Left ventricle myocardium superior (tissue), 1 donor: ENCODE measurements around the gene DSTYK. TPM values are rescaled to one million over a fixed set of nuclear protein-coding genes. Genes with fewer than 3 reads are reported as not detected.
A peak's percentile ranks its signal among the peaks of the same experiment; 100 is the strongest.
"Not testable (repeated sequence)": the region's sequence is repeated elsewhere in the genome, so short reads cannot be mapped to it uniquely, and the experiment has no call there.

Source experiments
- ATAC-seq: fragments of 200-7000 bp; cut with Tn5 transposase; one replicate; pipeline ENCODE4 v1.9.1; 2020; ENCODE audit warnings: mild to moderate bottlenecking, moderate library complexity
- DNase-seq: peaks from one replicate; pipeline ENCODE4 v3.0.0-alpha.2; 2020
- intact Hi-C: fragments of 100-400 bp; cut with micrococcal nuclease; formaldehyde crosslinking; loops from one replicate; pipeline ENCODE4 v1.11.0; 2022
- total RNA-seq: library from RNA; stranded (reverse); fragmentation: NEBNext Ultra II Directional; extraction: Animal tissue kit (Norgen Biotek cat#: 25700); gene quantifications from one replicate; pipeline ENCODE4 v1.2.1, GENCODE V29; 2021
- donor health status: DM: no; HTN: yes; CAD: no; lungs with severe emphysema.

DSTYK gene
- total RNA-seq, 1 donor from 2014 or later, result 6.1 TPM

GRCh38 chr1:205244384-205244783, 32.9 kb upstream of the DSTYK start:
- intact Hi-C loops, result no loop called here
- DNase-seq (no peak), ATAC-seq (no peak)

DNA sequence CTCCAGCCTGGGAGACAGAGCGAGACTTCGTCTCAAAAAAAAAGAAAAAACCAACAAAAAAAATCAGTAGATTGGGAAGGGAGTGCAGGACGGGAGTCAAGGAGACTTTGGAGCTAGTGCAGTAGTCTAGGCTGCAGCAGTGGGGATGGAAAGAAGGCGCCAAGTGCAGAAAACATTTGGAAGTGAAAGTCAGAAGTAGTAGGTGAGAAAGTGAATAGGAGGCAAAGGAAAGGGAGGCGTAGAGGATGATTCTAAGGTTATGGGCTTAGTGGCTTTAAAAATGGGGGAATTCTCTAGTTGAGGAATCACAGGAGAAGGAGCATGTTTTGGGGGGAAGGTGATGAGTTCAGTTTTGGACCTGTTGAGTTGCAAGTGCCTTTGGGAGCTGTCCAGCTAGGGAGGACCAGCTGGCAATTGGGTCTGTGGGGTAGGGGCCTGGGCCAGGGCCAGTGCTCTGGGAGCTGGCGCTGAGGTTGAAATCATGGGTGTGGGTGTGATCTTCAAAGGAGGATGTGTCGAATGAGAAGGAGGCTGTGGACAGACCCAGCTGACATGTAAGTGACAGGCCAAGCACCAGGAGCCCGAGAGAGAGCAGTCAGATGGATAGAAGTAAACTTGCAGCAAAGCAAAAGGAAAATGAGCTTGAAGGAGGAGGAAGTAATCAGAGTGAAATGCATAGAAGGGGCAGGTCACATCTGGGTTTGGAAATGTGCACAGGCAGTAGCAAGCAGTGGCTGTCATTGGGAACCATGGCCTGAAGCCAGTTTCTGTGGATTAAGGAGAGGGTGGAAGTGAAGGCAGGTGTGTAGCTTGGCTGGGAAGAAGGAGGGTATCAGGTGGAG, 32.1 kb upstream of the DSTYK start:
- intact Hi-C loops, result no loop called here
- no peak for ATAC-seq
- no peak for DNase-seq

- DNase-seq, result no peak
- intact Hi-C loops, result no loop called here
- ATAC-seq, result no peak
Observed at GRCh38 chr1:205241366-205242030, 30.0 kb upstream of the DSTYK start.

DNA sequence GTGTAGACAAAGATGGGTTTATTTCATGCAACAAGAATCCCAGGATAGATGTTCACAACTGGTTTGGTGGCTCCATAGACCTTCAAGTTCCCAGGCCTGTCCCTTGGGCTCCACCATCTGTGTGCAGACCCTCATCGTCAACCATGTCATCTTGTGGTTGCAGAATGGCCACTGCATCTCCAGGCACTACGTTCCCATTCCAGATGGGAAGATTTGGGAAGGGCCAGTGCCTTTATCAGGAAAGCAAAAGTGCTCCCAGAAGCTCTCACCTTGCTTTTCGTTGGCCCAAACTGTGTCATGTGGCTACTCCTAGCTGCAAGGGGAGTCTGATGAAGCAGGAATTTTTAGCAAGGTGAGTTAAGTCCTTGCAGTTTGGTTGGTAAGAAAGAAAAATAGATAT, 29.1 kb upstream of the DSTYK start:
- DNase-seq, result no peak
- ATAC-seq, result no peak
- intact Hi-C loops, result no loop called here

GRCh38 chr1:205240118-205240517, 28.6 kb upstream of the DSTYK start:
- intact Hi-C loops, result no loop called here
- DNase-seq (no peak), ATAC-seq (no peak)

- ATAC-seq, result no peak
- intact Hi-C loops, result no loop called here
- DNase-seq, result no peak
Observed at GRCh38 chr1:205239078-205239477, 27.6 kb upstream of the DSTYK start.

DNA sequence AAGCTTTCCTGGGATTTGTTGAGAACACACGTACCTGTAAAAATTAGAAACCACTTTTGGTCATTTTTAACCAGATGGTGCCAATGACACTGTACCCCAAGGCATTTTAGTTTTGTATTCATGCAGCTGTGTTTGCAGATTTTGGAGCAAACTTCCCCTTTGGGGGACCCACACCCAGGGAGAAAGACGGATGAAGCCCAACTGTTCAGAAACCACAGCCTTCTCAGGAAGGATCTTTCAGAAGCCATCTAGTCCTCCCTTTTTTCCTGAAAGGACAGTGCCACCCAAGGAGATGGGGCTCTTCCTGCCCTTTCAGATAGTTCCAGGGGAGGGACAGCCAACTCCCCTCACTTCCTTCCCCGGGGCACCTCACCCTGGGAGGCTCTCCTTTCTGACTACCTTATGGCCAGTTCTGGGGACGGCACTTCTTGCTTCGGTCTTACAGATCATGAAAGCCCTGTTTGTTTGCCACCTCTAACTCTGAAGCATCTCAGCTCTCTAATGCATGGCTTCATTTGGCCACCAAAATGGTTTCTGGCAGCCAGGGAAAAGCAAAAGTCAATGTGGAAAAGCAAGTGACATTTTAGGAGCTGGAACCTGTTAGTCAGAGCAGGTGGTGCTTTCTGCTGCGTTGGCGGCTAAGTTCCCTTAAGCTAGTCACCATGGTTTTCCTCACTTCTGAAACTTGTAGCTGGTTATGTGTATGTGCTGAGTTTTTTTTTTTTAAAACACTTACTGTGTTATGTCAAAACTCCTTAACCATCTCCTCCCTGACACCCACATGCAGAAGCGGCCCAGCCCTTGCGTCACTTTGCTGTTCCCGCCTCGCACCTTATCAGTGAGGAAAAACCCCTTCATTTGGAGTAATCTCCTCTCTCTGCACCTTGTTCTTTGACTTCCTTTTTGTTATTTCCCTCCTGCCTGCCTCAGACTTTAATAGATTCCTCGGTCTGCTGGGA, 26.3 kb upstream of the DSTYK start:
- peak; percentile 25 for ATAC-seq
- DNase-seq, result no peak
- intact Hi-C loops, result no loop called here

GRCh38 chr1:205236951-205237475, 25.5 kb upstream of the DSTYK start:
- intact Hi-C loops, result no loop called here
- DNase-seq (no peak), ATAC-seq (no peak)

GRCh38 chr1:205236526-205236925, 25.0 kb upstream of the DSTYK start:
- no peak for DNase-seq
- intact Hi-C loops, result no loop called here
- ATAC-seq, result no peak

DNA sequence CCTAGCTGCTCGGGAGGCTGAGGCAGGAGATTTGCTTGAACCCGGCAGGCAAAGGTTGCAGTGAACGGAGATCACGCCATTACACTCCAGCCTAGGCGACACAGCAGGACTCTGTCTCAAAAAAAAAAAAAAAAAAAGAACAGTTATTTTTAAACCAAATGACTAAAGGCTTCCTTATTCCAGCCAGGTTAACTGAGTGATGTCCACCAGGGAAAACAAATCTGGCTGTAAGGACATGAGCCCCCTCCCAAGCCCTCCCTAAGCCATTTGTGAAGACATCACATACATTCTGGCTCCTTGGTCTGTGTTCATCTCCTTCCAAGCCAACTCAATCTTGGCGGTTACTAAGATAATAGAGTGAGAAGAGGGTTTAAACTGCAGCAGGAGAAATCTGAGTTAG, 24.4 kb upstream of the DSTYK start:
- intact Hi-C loops, result no loop called here
- no peak for DNase-seq
- ATAC-seq, result peak; percentile 55

- DNase-seq, intact Hi-C loops, ATAC-seq: not testable (repeated sequence)
Observed at GRCh38 chr1:205233986-205234385, 22.5 kb upstream of the DSTYK start.

- intact Hi-C loops, result no loop called here
- no peak for ATAC-seq
Observed at GRCh38 chr1:205232945-205233397, 21.5 kb upstream of the DSTYK start.

GRCh38 chr1:205232127-205232820, 20.8 kb upstream of the DSTYK start:
- ATAC-seq, result no peak
- intact Hi-C loops, result no loop called here
- no peak for DNase-seq

More at GRCh38 chr1:205232945-205233397, 21.5 kb upstream of the DSTYK start:
- no peak for DNase-seq

- no peak for ATAC-seq
- intact Hi-C loops, result no loop called here
- DNase-seq, result no peak
Observed at GRCh38 chr1:205230982-205231381, 19.5 kb upstream of the DSTYK start.

DNA sequence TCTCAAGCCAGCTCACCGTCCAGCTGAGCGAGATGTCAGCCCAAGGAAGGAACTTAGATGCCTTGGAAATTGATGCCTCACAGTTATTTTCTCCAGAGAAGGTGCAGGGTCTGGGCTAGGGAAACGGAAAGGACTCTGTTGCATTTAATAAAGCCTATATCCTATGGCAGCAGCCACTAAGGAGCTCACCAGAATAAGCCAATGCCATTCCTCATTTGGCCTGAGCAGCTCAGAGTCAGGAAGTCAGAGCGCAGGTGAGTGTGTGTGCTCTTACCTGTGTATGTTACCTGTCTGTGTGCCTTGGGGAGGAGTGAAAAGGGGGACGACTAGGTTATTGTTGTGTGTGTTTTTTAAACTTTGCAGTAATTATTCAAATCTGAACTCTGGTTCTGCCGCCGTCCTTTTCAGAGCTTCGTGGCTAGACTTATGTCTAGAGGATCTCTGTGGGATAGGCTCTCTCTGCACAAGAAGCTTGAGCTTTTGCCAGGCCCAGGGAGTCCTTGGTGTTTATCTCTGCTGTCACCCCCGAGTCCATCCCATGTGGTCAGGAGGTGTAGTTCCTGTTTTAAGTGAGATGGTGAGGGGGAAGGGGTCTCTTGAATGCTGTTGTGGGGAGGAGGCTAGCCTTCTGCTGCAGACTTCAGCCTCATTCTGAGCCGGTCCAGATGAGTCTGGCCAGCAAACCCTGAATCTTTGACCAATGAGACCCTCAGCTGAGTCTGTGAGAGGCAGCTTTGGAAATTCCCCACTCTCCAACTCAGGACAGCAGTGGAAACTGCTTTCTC, 18.6 kb upstream of the DSTYK start:
- DNase-seq (no peak), ATAC-seq (no peak)
- intact Hi-C loops, result no loop called here

- DNase-seq (no peak), ATAC-seq (peak; percentile 68)
- intact Hi-C loops, result no loop called here
Observed at GRCh38 chr1:205229399-205229871, 17.9 kb upstream of the DSTYK start.

- DNase-seq (no peak), ATAC-seq (peak; percentile 13)
- intact Hi-C loops, result no loop called here
Observed at GRCh38 chr1:205228093-205228521, 16.6 kb upstream of the DSTYK start.

- ATAC-seq (peak; percentile 97), DNase-seq (peak; percentile 93)
- intact Hi-C loops, result no loop called here
Observed at GRCh38 chr1:205227584-205228013, 16.1 kb upstream of the DSTYK start, which contains the start of gene TMCC2. Gene TMCC2, plus strand, starts transcription at chr1:205227946. Its CDS starts 619 bp downstream, at chr1:205228565.
